ENCODE measurements around the gene FKBP9.

DNA sequence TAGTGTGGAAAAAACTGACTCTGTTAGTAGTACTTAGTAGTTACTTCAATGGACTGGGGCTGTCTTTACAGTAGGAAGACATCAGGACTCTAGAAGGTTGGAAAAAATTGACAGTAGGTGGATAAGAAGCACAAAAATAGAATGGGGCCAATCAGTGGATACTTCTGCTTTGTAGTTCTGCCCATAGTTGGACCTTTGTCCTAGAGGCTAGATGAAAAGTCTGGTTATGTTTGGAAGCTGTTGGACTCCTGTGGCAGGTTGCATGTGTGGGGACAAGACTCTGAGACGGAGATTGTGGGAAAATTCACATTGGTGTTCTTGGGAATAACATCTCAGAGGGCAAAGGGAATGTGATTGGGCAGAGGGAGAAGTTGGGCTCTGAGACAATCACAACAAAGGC is 47.0 kb upstream of the FKBP9 start:
- TF ChIP-seq POLR2AphosphoS5 (IDR thresholded peaks at IDR 0.05; ENCODE audit: low read depth, low read length) (no peak), TAF1 (IDR thresholded peaks at IDR 0.05; ENCODE audit: borderline replicate concordance, insufficient read depth, low read length) (no peak)

All from PFSK-1 (cell line).